Measurements from ENCODE around the gene NMB. TPM values are rescaled to one million over a fixed set of nuclear protein-coding genes. Genes with fewer than 3 reads are reported as not detected.

The NMB gene
- polyA plus RNA-seq, 1 of the 3 experiments (the other 2 are of a cell fraction), result 6.5 TPM

DNA sequence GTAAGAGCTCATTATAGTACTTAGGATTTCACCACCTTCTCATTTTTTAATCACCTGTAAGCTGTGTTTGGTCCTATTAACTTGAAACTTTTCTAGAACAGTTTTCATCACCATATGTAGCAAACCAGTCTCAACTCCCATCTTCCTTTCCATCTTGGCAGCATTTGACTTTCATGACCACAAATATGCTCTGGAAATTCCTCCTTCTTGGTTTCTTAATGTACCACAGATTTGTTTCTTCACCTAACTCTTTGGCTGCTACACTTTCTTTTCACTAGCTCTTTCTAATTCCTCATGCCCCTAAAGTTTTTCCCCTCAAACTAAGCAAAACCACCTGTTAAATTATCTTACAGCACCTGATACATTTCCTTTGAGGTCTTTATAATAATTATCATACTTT, 13.2 kb upstream of the NMB start:
- Histone ChIP-seq H3K79me2 (ENCODE audit: insufficient read depth) (peaks cover 9% of the 10 kb centered on the region), H3K27ac (ENCODE audit: low read depth in 2 of 2, low read length in 1 of 2) (peak overlapping the region; percentile 64 to 77; a peak in 3 of 4 replicates), H3K36me3 (replicated peaks in 1 of 2; ENCODE audit: control insufficient read depth in 1 of 2, insufficient read depth in 2 of 2, low read length in 1 of 2) (peaks cover 41 to 49% of the 10 kb centered on the region in 2 experiments), H2AFZ (ENCODE audit: low read depth) (no peak overlapping the region), H3K4me3 (ENCODE audit: low read depth in 2 of 2, low read length in 1 of 2) (no peak overlapping the region), H3K4me1 (ENCODE audit: control insufficient read depth in 1 of 2, insufficient read depth in 2 of 2, low read depth in 1 of 2, low read length in 1 of 2) (peaks cover 5 to 9% of the 10 kb centered on the region in 2 experiments; a peak in 2 of 4 replicates), H4K20me1 (ENCODE audit: insufficient read depth) (no peaks in the 10 kb centered on the region), H3K9me3 (no peaks in the 10 kb centered on the region), H3K9ac (no peak overlapping the region), H3K27me3 (ENCODE audit: insufficient read depth) (no peaks in the 10 kb centered on the region), H3K4me2 (peak overlapping the region; percentile 46; the same call in 1 of the 2 replicates), H3F3A (replicated peaks; ENCODE audit: insufficient read depth) (peaks cover 37% of the 10 kb centered on the region), H3K9me2 (no peaks in the 10 kb centered on the region)
- ChIA-PET POLR2A (interaction anchor here (0.6 kb wide), 1 partner anchor 40 kb away, joined by 3 read pairs; no protein-coding TSS in a partner anchor), CTCF (interaction anchor here (1.5 to 2.2 kb wide), 2 partner anchors 12 to 257 kb away, joined by 5 to 6 read pairs; no protein-coding TSS in a partner anchor)
- no peak for DNase-seq
- TF ChIP-seq GABPA (IDR thresholded peaks at IDR 0.05; ENCODE audit: low read depth) (no peak), TCF12 (IDR thresholded peaks at IDR 0.05) (peak; percentile 72), SIN3A (IDR thresholded peaks at IDR 0.05; ENCODE audit: borderline replicate concordance, low read depth, low read length) (no peak), EP300 (IDR thresholded peaks at IDR 0.05; ENCODE audit: borderline replicate concordance in 1 of 2, low read depth in 1 of 2, low read length in 1 of 2) (no peak), NFIC (IDR thresholded peaks at IDR 0.05; ENCODE audit: borderline replicate concordance) (peak; percentile 80; the same call in 1 of the 2 replicates), JUND (IDR thresholded peaks at IDR 0.05) (0 out of 2 replicates have a peak, but pooled peaks have one; percentile 14)

DNA sequence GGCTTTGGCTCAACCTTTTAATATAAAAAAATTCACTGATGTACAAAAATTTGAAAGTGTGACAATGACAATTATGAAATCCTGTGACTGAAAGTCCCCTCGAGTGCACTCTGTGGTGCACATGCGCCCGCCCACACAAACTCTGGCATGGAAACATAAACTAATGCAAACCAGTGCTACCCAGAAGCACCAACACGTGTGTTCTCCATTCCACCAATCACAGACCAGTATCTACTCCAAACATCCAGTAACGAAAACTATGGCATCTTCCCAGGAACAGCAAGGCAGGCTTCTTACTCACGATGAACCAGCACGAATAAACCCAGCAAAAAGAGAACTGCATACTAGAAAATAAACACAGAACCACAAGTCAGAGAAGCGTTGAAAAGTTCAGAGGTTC, 11.7 kb upstream of the NMB start:
- ChIA-PET POLR2A (no interaction called here), CTCF (interaction anchor here (1.1 to 1.6 kb wide), 2 partner anchors 12 to 259 kb away, joined by 3 to 4 read pairs; no protein-coding TSS in a partner anchor)
- Histone ChIP-seq H4K20me1 (ENCODE audit: insufficient read depth) (no peaks in the 10 kb centered on the region), H3K27me3 (ENCODE audit: insufficient read depth) (no peaks in the 10 kb centered on the region), H2AFZ (ENCODE audit: low read depth) (no peak overlapping the region), H3K27ac (ENCODE audit: low read depth in 2 of 2, low read length in 1 of 2) (peak overlapping the region in 1 of 2 experiments; percentile 51; a peak in 2 of 4 replicates), H3K4me2 (no peak overlapping the region), H3K4me3 (ENCODE audit: low read depth in 2 of 2, low read length in 1 of 2) (no peak overlapping the region), H3K4me1 (ENCODE audit: control insufficient read depth in 1 of 2, insufficient read depth in 2 of 2, low read depth in 1 of 2, low read length in 1 of 2) (peaks cover 5 to 9% of the 10 kb centered on the region in 2 experiments; a peak in 2 of 4 replicates), H3K9ac (no peak overlapping the region), H3K79me2 (ENCODE audit: insufficient read depth) (peaks cover 9% of the 10 kb centered on the region), H3K9me3 (no peaks in the 10 kb centered on the region), H3F3A (replicated peaks; ENCODE audit: insufficient read depth) (peaks cover 37% of the 10 kb centered on the region), H3K36me3 (replicated peaks in 1 of 2; ENCODE audit: control insufficient read depth in 1 of 2, insufficient read depth in 2 of 2, low read length in 1 of 2) (peaks cover 45 to 53% of the 10 kb centered on the region in 2 experiments), H3K9me2 (no peaks in the 10 kb centered on the region)
- 87% methylated on average over 8 of the region's 8 CpGs for WGBS (ENCODE audit: low lambda C conversion rate)
- no peak for DNase-seq
- TF ChIP-seq FOXM1 (IDR thresholded peaks at IDR 0.05; ENCODE audit: low read depth) (no peak), FOXJ3 (CRISPR knock-in tag; IDR thresholded peaks at IDR 0.05) (no peak), NRF1 (IDR thresholded peaks at IDR 0.05; ENCODE audit: low read depth, low read length) (no peak), RCOR1 (IDR thresholded peaks at IDR 0.05; ENCODE audit: low read length) (no peak), EP300 (IDR thresholded peaks at IDR 0.05; ENCODE audit: borderline replicate concordance in 1 of 2, low read depth in 1 of 2, low read length in 1 of 2) (no peak), SIN3A (IDR thresholded peaks at IDR 0.05; ENCODE audit: borderline replicate concordance, low read depth, low read length) (no peak), TCF12 (IDR thresholded peaks at IDR 0.05) (no peak), MEF2A (IDR thresholded peaks at IDR 0.05; ENCODE audit: borderline replicate concordance, low read depth) (no peak), NFIC (IDR thresholded peaks at IDR 0.05; ENCODE audit: borderline replicate concordance) (no peak)
- TF ChIP-seq, protein P1, sequence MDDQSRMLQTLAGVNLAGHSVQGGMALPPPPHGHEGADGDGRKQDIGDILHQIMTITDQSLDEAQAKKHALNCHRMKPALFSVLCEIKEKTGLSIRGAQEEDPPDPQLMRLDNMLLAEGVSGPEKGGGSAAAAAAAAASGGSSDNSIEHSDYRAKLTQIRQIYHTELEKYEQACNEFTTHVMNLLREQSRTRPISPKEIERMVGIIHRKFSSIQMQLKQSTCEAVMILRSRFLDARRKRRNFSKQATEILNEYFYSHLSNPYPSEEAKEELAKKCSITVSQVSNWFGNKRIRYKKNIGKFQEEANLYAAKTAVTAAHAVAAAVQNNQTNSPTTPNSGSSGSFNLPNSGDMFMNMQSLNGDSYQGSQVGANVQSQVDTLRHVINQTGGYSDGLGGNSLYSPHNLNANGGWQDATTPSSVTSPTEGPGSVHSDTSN (IDR thresholded peaks at IDR 0.05), result no peak

Data from SK-N-SH (cell line).